Activated naive CD8-positive, alpha-beta T cell treated with anti-CD3 and anti-CD28 coated beads, Interleukin-2, amount 50 U/mL, for 24 hours (primary cell): ENCODE data around the gene TMEM132A.
A peak's percentile ranks its signal among the peaks of the same experiment; 100 is the strongest.
"Not testable (repeated sequence)": the region's sequence is repeated elsewhere in the genome, so short reads cannot be mapped to it uniquely, and the experiment has no call there.

Experiments used
- ATAC-seq: fragments of 150-1000 bp; cut with Tn5 transposase; one replicate; pipeline ENCODE4 v1.10.0; 2021
- DNase-seq: peaks from one replicate; pipeline ENCODE4 v3.0.0; 2021
- H3K27ac Mint-ChIP-seq: one replicate; pipeline ENCODE4 v1.8.0; 2021; ENCODE audit warnings: mild to moderate bottlenecking, mixed read lengths
- H3K27me3 Mint-ChIP-seq: one replicate; pipeline ENCODE4 v1.8.0; 2021; ENCODE audit warnings: mixed read lengths
- H3K36me3 Mint-ChIP-seq: one replicate; pipeline ENCODE4 v1.8.0; 2021; ENCODE audit warnings: low read depth, mixed read lengths
- H3K4me1 Mint-ChIP-seq: one replicate; pipeline ENCODE4 v1.8.0; 2021; ENCODE audit warnings: mixed read lengths
- H3K4me3 Mint-ChIP-seq: one replicate; pipeline ENCODE4 v1.8.0; 2021; ENCODE audit warnings: mild to moderate bottlenecking, moderate library complexity, mixed read lengths
- H3K9me3 Mint-ChIP-seq: one replicate; pipeline ENCODE4 v1.8.0; 2021; ENCODE audit warnings: mixed read lengths

Gene TMEM132A

DNA sequence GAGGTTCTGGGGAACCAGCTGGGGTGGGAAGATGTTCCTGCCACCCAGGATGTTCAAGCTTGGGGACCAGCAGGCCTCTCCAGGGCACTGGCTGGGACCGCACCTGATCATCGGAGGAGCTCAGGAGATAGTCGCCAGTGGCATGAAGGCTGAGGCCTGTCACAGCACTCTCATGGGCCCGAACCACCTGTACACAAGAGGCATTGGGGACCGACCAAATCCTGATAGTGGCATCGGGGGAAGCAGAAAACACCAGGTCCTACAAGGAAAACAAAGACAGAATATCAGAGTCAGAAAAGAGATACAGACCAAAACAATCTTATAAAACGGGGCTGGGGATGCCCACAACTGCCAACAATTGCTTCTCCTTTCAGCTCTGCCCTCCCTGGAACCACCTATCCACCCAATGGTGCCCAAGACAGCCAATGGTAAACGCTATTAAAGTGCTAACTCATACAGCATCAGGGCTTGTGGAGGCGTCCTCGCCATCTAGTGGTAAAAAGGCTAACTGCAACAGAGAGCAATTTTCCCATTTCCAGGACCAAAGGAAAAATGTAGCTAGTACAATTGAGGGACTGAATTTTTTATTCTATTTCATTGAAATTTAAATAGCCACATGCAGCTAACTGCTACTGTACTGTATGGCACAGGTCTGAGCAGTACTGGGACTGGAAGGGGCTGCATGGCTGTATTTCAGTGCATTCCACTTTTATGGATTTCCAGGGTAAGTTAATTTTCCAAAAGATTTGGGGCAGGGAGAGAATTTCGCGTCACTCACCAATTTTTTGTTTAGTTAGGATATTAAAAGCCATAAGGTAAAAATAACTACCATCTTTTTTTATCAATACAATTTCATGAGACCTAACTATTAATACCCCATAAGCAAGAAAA is 25.0 kb upstream of the TMEM132A start:
- Mint-ChIP-seq H3K36me3 (peaks cover 72% of the 10 kb centered on the region), H3K4me3 (no peak overlapping the region), H3K4me1 (peaks cover 17% of the 10 kb centered on the region), H3K27me3 (no peaks in the 10 kb centered on the region), H3K9me3 (no peaks in the 10 kb centered on the region), H3K27ac (no peak overlapping the region)
- peak; percentile 26 for DNase-seq
- ATAC-seq = peak; percentile 61

DNA sequence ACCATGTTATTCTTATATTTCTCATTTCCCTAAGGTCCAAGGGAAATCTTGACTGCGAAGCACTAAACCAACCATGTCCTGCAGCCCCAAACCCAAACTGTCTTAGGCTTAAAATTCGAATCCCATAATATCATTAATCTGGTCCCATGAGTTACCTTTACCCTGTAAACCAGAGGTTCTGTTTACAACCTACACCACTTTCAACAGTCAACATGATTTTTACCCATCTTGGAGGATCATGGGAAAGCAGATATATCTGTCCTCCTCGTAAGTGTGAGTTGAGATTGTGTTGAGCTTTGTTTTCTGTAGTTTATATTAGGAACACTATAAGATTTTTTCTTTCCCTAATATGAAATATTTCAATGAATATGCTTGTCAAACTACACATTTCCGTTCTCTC is 24.3 kb upstream of the TMEM132A start:
- no peak overlapping the region for H3K4me3 Mint-ChIP-seq
- DNase-seq = no peak
- no peaks in the 10 kb centered on the region for H3K27me3 Mint-ChIP-seq
- H3K27ac Mint-ChIP-seq = peak overlapping the region; percentile 29
- H3K4me1 Mint-ChIP-seq = peaks cover 23% of the 10 kb centered on the region
- no peaks in the 10 kb centered on the region for H3K9me3 Mint-ChIP-seq
- peaks cover 70% of the 10 kb centered on the region for H3K36me3 Mint-ChIP-seq
- no peak for ATAC-seq

DNA sequence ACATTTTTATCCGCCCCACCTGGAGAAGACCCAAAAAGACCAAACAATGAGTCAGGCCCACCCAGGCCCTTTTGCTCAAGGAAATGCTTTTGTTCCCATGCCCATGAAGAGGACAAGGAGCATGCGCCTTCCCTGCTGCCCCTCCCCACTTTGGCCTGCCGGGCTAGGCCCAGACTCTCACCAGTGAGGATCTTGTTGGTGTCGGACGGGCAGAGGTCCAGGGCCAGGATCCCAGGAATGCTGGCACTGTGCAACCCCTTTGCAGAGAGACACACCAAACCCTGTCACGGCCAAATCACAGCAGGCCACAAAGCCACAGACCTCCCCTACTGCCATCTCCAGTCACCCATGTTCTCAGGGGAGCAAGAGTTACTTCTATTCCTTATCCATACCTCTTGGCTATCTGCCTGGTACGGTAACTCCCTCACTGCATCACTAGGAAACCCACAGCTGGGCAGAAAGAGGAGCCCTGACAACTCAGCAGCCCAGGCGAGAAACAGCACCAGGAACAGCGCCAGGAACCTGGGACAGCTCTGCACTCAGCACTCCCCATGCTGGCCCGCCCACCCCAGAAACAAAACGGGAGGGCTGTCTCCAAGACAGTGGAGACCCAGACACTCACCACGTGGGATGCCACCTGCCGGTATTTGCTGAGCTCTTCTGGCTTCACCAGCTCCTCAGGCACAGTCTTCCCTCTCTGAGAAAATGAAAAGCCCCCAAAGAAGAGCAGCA is 23.4 kb upstream of the TMEM132A start:
- Mint-ChIP-seq H3K4me1 (peaks cover 30% of the 10 kb centered on the region), H3K4me3 (no peak overlapping the region), H3K9me3 (no peaks in the 10 kb centered on the region), H3K27ac (peak overlapping the region; percentile 29), H3K36me3 (peaks cover 70% of the 10 kb centered on the region), H3K27me3 (no peaks in the 10 kb centered on the region)
- ATAC-seq (no peak), DNase-seq (no peak)

DNA sequence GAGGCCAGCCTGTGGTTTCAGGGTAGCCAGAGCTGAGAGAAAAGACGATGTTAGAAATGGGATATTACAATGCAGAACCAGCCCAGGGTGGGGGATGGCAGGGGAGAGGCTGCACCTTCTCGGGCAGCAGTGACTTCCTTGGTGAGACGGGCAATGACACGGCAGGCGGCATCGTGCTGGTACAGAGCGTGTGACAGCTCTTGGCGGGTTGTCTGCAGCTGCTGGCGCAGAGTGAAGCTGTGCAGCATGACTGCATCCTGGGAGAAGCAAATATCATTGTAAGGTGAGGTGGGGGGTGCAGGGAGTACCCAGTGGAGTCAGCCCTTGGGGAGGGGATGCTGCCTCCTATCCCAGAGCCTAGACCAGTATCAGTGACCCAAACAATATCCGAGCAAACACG is 21.6 kb upstream of the TMEM132A start:
- ATAC-seq = no peak
- H3K36me3 Mint-ChIP-seq = peaks cover 56% of the 10 kb centered on the region
- H3K27ac Mint-ChIP-seq = no peak overlapping the region
- no peak overlapping the region for H3K4me3 Mint-ChIP-seq
- DNase-seq = no peak
- no peaks in the 10 kb centered on the region for H3K9me3 Mint-ChIP-seq
- no peaks in the 10 kb centered on the region for H3K27me3 Mint-ChIP-seq
- H3K4me1 Mint-ChIP-seq = peaks cover 34% of the 10 kb centered on the region

DNA sequence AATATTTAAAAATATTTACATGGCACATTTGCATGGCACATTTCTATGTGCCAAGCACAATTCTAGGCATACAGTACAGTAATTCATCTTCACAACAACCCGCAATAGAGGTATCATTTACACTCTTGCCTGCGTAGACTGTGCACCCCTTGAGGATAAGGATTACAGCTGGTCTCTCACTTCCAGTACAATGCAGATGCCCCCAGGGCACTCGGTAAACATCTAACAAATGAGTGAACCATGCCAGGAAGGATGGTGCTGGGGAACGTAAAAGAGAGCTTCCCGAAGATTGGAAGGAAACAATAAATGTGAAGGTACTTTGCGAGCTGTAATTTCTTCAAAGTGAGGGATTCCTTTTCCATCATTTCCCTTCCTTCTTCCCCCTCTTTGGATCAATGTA is 19.2 kb upstream of the TMEM132A start:
- Mint-ChIP-seq H3K27me3 (no peaks in the 10 kb centered on the region), H3K9me3 (peaks cover 5% of the 10 kb centered on the region), H3K36me3 (peaks cover 34% of the 10 kb centered on the region), H3K27ac (peak overlapping the region; percentile 92), H3K4me3 (peak overlapping the region; percentile 88), H3K4me1 (peaks cover 41% of the 10 kb centered on the region)
- DNase-seq (no peak), ATAC-seq (no peak)

DNA sequence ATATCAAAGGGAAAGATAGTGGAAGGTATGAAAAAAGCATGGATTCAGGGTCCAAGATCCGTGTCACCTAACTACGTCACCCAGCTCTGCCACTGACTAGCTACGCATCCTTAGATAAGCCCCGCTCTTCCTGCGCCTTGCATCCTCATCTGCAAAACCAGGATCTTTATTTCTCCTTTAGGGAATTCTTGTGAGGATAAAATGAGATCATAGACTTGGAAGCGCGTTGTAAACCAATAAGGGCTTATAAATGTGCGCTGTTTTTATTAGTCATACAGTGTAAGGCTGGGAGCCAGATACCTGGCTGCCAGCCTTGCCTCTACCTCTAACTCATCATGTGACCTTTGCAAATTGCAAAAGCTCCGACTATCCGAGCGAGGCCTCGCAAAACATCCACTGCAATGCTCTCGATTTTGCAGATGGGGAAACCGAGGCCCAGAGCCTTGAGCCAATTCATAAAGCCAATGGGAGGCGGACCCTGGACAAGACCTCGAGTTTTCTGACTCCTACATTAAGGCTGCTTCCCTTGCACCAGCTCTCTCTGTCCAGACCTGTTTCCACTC is 18.6 kb upstream of the TMEM132A start:
- Mint-ChIP-seq H3K27ac (peak overlapping the region; percentile 92), H3K36me3 (peaks cover 31% of the 10 kb centered on the region), H3K27me3 (no peaks in the 10 kb centered on the region), H3K9me3 (peaks cover 5% of the 10 kb centered on the region), H3K4me1 (peaks cover 47% of the 10 kb centered on the region), H3K4me3 (peak overlapping the region; percentile 88)
- ATAC-seq = peak; percentile 22
- DNase-seq = no peak

DNA sequence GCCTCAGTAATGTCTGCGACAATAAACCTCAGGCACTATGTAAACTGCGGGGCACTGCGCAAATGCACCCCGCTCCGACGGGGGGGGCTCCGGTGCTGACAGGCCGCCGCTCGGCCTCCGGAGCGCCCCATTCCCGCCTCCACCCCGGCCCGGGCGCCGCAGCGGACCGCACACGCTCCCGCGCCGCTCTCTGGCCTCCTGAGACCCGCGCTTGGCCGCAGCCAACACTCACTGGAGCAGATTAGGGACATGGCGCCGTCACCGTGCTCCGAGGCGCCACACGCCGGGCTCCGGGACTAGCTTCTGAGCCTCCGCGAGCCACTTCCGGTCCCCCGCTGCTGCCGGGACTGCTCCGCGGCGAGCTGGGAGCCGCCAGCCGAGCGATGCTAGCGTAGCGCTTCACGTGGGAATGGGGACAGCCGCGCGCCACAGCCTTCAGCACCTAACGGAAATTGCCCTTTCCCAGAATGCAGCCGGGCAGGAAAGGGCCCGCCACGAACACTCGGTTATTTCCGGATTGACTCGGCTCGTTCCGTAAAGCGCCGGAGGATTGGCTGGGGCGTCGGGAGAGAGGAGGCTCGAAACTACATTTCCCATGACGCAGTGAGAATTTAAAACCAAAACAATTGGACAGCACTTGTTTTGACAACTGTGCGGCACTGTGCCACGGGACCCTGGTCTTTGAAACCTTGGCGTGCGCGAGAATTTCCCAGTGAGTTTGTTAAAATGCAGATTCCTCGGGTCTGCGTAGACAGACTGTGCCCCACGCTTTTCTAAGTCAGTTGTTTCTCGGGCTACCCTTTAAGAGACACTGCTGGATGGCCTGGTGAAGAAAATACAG is 17.9 kb upstream of the TMEM132A start, which contains the start of gene PRPF19:
Gene PRPF19, minus strand, starts transcription at position 454 of the 841 bp plus-strand sequence. Its CDS starts 203 bp downstream, at position 251.
- Mint-ChIP-seq H3K27ac (peak within 1 kb of the TSS; percentile 92), H3K4me3 (peak within 1 kb of the TSS; percentile 88), H3K9me3 (peaks cover 5% of the 10 kb centered on the region), H3K4me1 (peaks cover 54% of the 10 kb centered on the region), H3K36me3 (peaks cover 31% of the 10 kb centered on the region), H3K27me3 (no peaks in the 10 kb centered on the region)
- ATAC-seq (peak; percentile 91), DNase-seq (peak; percentile 99)

DNA sequence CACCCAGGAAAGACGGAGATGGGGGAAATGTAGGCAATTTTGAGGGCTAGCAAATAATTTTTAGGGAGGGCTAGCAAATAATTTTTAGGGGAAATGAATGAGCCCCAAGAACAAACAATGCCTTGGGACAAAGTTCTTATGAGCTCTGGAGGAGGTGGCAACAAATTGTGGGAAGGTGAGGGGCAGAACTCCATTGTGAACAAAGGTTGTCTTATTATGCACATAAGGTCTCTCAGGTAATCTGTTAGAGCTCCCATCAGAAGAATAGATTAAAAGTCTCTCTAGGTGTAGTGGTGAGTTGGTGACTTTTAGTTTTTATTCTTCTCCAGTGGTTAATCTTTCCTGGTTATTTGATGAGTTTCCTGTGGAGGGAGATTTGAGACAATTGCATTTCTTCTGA is 15.5 kb upstream of the TMEM132A start:
- Mint-ChIP-seq H3K4me1 (peaks cover 70% of the 10 kb centered on the region), H3K4me3 (no peak overlapping the region), H3K27ac (no peak overlapping the region), H3K36me3 (peaks cover 16% of the 10 kb centered on the region), H3K27me3 (no peaks in the 10 kb centered on the region), H3K9me3 (peaks cover 5% of the 10 kb centered on the region)
- ATAC-seq = no peak
- DNase-seq = no peak

DNA sequence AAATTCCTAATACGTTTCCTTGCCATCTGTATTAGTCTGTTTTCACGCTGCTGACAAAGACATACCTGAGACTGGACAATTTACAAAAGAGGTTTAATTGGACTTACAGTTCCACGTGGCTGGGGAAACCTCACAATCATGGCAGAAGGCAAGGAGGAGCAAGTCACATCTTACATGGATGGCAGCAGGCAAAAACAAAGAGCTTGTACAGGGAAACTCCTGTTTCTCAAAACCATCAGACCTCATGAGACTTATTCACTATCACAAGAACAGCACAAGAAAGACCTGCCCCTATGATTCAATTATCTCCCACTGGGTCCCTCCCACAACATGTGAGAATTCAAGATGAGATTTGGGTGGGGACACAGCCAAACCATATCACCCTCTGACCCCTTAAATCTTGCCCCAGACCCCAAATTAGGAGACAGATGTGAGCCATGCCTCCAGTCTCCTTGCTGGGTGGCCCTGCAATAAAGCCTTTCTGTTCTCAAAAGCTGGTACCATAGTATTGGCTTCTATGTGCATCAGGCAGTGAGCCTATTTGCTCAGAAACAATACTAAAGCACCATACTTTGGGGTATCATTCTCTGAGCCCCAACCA is 14.5 kb upstream of the TMEM132A start:
- Mint-ChIP-seq H3K27ac (peak overlapping the region; percentile 77), H3K36me3 (peaks cover 12% of the 10 kb centered on the region), H3K4me1 (peaks cover 65% of the 10 kb centered on the region)
- not testable (repeated sequence) for DNase-seq, H3K27me3 Mint-ChIP-seq, H3K4me3 Mint-ChIP-seq, H3K9me3 Mint-ChIP-seq, ATAC-seq

DNA sequence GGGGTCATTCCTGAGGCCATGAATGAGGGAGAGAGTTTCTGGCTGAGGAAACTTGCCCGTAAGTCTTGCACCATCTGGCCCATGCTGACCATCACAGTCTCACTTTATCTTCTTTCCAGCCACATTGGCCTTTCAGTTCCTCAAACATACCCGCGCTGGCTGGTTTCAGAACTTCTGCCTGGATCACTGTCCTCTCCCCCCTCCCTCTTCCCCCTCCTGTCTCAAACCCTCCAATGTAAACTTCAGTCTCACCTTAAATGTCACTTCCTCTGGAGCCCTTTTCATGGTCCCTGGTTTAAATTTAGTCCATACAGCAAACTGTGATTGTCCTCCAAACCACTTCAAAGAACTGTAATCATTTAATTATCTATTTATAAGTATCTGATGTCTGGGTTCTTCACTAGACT is 14.0 kb upstream of the TMEM132A start:
- H3K27ac Mint-ChIP-seq = peak overlapping the region; percentile 77
- H3K9me3 Mint-ChIP-seq = peaks cover 5% of the 10 kb centered on the region

DNA sequence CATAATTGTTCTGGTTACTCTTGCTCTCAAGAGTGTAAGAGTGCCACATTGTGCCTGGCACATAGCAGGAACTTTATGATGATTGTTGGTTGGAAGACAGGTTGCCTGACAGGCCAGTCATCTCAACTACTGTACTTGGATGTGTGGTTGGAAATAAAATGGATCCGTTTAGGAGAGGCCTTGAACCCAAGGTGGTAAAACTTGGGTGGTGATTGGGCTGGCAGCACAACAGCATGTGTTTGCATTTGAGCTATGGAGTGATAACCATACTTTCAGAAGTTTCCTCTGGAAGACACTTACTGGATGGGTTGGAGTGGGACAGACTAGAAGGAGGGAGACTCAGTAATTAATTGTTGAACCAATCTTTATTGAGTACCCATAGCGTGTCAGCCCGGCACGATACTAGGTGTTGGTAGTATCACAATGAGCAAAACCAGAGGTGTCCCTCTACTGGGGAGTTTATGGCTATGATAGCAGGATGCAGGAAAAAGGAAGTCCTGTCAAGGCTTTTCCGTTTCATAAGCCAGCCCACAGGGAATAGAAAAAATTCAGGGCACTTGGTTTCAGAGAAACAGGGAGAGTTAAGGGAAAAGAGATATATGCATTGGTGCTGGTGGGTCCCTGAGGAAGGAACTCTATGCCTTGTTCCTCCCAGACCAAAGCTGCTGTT is 13.4 kb upstream of the TMEM132A start:
- DNase-seq (no peak), ATAC-seq (no peak)
- H3K9me3 Mint-ChIP-seq = peaks cover 5% of the 10 kb centered on the region
- H3K36me3 Mint-ChIP-seq = peaks cover 4% of the 10 kb centered on the region
- no peak overlapping the region for H3K4me3 Mint-ChIP-seq
- H3K27me3 Mint-ChIP-seq = no peaks in the 10 kb centered on the region
- H3K4me1 Mint-ChIP-seq = peaks cover 66% of the 10 kb centered on the region
- peak overlapping the region; percentile 77 for H3K27ac Mint-ChIP-seq

More for the DNA sequence above, 14.0 kb upstream of the TMEM132A start:
- Mint-ChIP-seq H3K4me3 (no peak overlapping the region), H3K4me1 (peaks cover 63% of the 10 kb centered on the region), H3K27me3 (no peaks in the 10 kb centered on the region), H3K36me3 (peaks cover 10% of the 10 kb centered on the region)
- ATAC-seq = no peak
- DNase-seq = no peak

DNA sequence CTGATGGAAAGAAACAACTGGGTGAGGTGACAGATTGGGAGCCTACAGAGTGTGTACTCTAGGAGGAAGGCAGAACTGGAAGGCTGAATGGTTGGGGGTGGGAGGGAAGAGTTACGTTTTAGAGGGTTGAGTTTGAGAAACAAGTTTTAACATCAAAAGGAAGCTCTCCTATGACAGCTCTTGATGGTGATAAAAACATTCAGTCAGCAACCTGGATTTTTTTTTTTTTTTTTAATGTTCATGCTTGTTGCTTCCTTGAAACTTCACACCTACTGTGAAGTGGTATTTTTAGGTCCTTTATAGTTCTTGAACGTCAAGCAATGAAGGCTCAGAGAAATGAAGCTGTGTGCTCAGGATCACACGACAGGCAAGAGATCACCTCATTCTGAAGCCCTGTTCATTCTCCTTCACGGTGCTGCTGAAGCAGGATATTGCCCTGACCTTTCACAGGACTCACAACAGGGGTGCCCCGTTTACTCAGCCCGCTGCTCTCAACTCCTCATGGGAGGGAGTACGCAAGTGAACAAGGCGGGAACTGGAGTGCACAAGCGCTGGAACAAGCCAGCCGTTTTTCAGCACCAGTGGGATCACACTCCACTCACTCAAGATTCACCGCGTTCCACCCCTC is 11.9 kb upstream of the TMEM132A start:
- Mint-ChIP-seq H3K27ac (peak overlapping the region; percentile 81), H3K4me3 (peak overlapping the region; percentile 47), H3K4me1 (peaks cover 71% of the 10 kb centered on the region), H3K27me3 (no peaks in the 10 kb centered on the region), H3K36me3 (peaks cover 5% of the 10 kb centered on the region), H3K9me3 (peaks cover 5% of the 10 kb centered on the region)
- DNase-seq (peak; percentile 39), ATAC-seq (no peak)
